ENCODE measurements around the gene LUZP4. TPM values are rescaled to one million over a fixed set of nuclear protein-coding genes. Genes with fewer than 3 reads are reported as not detected.

The LUZP4 gene
- total RNA-seq, 1 experiment from 2014 or later: not detected

DNA sequence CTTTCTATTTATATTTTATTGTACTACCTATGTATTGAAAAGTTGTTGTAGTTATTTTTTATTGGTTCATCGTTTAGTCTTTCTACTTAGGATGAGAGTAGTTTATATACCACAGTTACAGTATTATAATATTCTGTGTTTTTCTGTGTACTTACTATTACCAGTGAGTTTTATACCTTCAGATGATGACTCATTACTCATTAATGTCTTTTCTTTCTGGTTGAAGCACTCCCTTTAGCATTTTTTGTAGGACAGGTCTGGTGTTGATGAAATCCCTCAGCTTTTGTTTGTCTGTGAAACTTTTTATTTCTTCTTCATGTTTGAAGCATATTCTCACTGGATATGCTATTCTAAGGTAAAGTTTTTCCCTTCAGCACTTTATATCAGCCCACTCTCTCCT, 7.7 kb downstream of the LUZP4 start:
- DNase-seq (ENCODE audit: low read depth, low spot score): no peak
- RAD21 ChIA-PET (ENCODE audit: low non-redundant PET in 1 of 2, low total read pairs in 2 of 2, uncharacterized antibody in 2 of 2, unreplicated experiment in 2 of 2): no interaction called here
- Histone ChIP-seq H3K79me2 (ENCODE audit: insufficient read depth, low read length) (no peaks in the 10 kb centered on the region), H3K27me3 (ENCODE audit: insufficient read depth, low read length) (no peaks in the 10 kb centered on the region), H3K9me3 (ENCODE audit: control insufficient read depth in 1 of 2, insufficient read depth in 1 of 2, low read depth in 1 of 2, low read length in 2 of 2) (no peaks in the 10 kb centered on the region), H3K27ac (ENCODE audit: low read depth, low read length) (no peak overlapping the region), H3K36me3 (ENCODE audit: control insufficient read depth in 1 of 2, insufficient read depth in 2 of 2, low read length in 2 of 2) (no peaks in the 10 kb centered on the region), H2AFZ (ENCODE audit: low read depth, low read length, poor library complexity, severe bottlenecking) (no peak overlapping the region), H3K4me3 (replicated peaks in 1 of 2; ENCODE audit: low read depth in 1 of 2, low read length in 2 of 2) (no peak overlapping the region), H3K9ac (ENCODE audit: low read length) (no peak overlapping the region), H3K9me2 (ENCODE audit: insufficient read depth) (no peaks in the 10 kb centered on the region), H3K4me2 (ENCODE audit: low read length) (no peak overlapping the region), H3K4me1 (ENCODE audit: control insufficient read depth in 1 of 2, insufficient read depth in 2 of 2, low read length in 2 of 2) (no peaks in the 10 kb centered on the region), H4K20me1 (ENCODE audit: insufficient read depth) (no peaks in the 10 kb centered on the region)
- POLR2A ChIA-PET: no interaction called here
- no peak for ATAC-seq
- no TSS peak for BruUV-seq (replicated peaks)
- CTCF ChIA-PET: no interaction called here
- TF ChIP-seq EZH2phosphoT487 (IDR thresholded peaks at IDR 0.05; ENCODE audit: borderline replicate concordance): no peak
- TF ChIP-seq, protein P1, sequence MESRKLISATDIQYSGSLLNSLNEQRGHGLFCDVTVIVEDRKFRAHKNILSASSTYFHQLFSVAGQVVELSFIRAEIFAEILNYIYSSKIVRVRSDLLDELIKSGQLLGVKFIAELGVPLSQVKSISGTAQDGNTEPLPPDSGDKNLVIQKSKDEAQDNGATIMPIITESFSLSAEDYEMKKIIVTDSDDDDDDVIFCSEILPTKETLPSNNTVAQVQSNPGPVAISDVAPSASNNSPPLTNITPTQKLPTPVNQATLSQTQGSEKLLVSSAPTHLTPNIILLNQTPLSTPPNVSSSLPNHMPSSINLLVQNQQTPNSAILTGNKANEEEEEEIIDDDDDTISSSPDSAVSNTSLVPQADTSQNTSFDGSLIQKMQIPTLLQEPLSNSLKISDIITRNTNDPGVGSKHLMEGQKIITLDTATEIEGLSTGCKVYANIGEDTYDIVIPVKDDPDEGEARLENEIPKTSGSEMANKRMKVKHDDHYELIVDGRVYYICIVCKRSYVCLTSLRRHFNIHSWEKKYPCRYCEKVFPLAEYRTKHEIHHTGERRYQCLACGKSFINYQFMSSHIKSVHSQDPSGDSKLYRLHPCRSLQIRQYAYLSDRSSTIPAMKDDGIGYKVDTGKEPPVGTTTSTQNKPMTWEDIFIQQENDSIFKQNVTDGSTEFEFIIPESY (IDR thresholded peaks at IDR 0.05; ENCODE audit: extremely low read depth, insufficient replicate concordance, low read length): no peak
- TF ChIP-seq EZH2 (IDR thresholded peaks at IDR 0.05): no peak
- no peak for TF ChIP-seq CEBPB (IDR thresholded peaks at IDR 0.05; ENCODE audit: low read depth)
- TF ChIP-seq EGR1 (IDR thresholded peaks at IDR 0.05; ENCODE audit: low read depth): no peak
- TF ChIP-seq CBX3 (IDR thresholded peaks at IDR 0.05; ENCODE audit: low read depth): no peak
- no peak for TF ChIP-seq FOSL1 (IDR thresholded peaks at IDR 0.05; ENCODE audit: low read depth)
- TF ChIP-seq, protein P2, sequence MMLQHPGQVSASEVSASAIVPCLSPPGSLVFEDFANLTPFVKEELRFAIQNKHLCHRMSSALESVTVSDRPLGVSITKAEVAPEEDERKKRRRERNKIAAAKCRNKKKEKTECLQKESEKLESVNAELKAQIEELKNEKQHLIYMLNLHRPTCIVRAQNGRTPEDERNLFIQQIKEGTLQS (IDR thresholded peaks at IDR 0.05): no peak
- no peak for TF ChIP-seq SRF (IDR thresholded peaks at IDR 0.05; ENCODE audit: low read depth)
- intact Hi-C loops (cut with micrococcal nuclease): no loop called here

DNA sequence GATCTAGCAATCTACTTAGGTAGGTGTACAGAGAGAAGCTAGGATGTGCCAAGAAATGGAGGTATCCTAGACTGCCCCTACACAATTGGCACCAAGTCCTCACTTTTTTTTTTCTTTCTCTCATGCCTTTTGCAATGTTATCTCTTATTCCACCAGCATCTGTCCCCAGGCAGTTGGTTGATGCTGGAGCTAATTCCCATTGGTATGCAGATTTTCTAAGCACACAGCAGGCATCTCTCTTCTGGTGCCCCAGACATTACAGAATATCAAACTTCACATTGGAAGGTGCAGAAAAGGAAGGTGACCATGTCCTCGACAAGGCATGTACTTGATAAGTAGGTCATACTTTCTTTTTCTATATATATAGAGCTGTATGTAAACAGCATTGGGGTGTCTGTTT, 21.6 kb downstream of the LUZP4 start:
- CTCF ChIA-PET: no interaction called here
- Histone ChIP-seq H3K9ac (ENCODE audit: low read length) (no peak overlapping the region), H3K79me2 (ENCODE audit: insufficient read depth, low read length) (no peaks in the 10 kb centered on the region), H3K4me2 (ENCODE audit: low read length) (no peak overlapping the region), H3K9me2 (ENCODE audit: insufficient read depth) (no peaks in the 10 kb centered on the region), H2AFZ (ENCODE audit: low read depth, low read length, poor library complexity, severe bottlenecking) (no peak overlapping the region), H4K20me1 (ENCODE audit: insufficient read depth) (no peaks in the 10 kb centered on the region), H3K4me1 (ENCODE audit: control insufficient read depth in 1 of 2, insufficient read depth in 2 of 2, low read length in 2 of 2) (no peaks in the 10 kb centered on the region), H3K36me3 (ENCODE audit: control insufficient read depth in 1 of 2, insufficient read depth in 2 of 2, low read length in 2 of 2) (no peaks in the 10 kb centered on the region), H3K4me3 (replicated peaks in 1 of 2; ENCODE audit: low read depth in 1 of 2, low read length in 2 of 2) (no peak overlapping the region), H3K27ac (ENCODE audit: low read depth, low read length) (no peak overlapping the region), H3K27me3 (ENCODE audit: insufficient read depth, low read length) (no peaks in the 10 kb centered on the region), H3K9me3 (ENCODE audit: control insufficient read depth in 1 of 2, insufficient read depth in 1 of 2, low read depth in 1 of 2, low read length in 2 of 2) (no peaks in the 10 kb centered on the region)
- BruUV-seq (replicated peaks): no TSS peak
- RAD21 ChIA-PET (ENCODE audit: low non-redundant PET in 1 of 2, low total read pairs in 2 of 2, uncharacterized antibody in 2 of 2, unreplicated experiment in 2 of 2): no interaction called here
- intact Hi-C loops (cut with micrococcal nuclease): no loop called here
- DNase-seq (ENCODE audit: low read depth, low spot score): no peak
- no peak for ATAC-seq
- POLR2A ChIA-PET: no interaction called here
- no peak for TF ChIP-seq JUND (IDR thresholded peaks at IDR 0.05)
- TF ChIP-seq, protein P3, sequence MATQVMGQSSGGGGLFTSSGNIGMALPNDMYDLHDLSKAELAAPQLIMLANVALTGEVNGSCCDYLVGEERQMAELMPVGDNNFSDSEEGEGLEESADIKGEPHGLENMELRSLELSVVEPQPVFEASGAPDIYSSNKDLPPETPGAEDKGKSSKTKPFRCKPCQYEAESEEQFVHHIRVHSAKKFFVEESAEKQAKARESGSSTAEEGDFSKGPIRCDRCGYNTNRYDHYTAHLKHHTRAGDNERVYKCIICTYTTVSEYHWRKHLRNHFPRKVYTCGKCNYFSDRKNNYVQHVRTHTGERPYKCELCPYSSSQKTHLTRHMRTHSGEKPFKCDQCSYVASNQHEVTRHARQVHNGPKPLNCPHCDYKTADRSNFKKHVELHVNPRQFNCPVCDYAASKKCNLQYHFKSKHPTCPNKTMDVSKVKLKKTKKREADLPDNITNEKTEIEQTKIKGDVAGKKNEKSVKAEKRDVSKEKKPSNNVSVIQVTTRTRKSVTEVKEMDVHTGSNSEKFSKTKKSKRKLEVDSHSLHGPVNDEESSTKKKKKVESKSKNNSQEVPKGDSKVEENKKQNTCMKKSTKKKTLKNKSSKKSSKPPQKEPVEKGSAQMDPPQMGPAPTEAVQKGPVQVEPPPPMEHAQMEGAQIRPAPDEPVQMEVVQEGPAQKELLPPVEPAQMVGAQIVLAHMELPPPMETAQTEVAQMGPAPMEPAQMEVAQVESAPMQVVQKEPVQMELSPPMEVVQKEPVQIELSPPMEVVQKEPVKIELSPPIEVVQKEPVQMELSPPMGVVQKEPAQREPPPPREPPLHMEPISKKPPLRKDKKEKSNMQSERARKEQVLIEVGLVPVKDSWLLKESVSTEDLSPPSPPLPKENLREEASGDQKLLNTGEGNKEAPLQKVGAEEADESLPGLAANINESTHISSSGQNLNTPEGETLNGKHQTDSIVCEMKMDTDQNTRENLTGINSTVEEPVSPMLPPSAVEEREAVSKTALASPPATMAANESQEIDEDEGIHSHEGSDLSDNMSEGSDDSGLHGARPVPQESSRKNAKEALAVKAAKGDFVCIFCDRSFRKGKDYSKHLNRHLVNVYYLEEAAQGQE (IDR thresholded peaks at IDR 0.05; ENCODE audit: low read depth): no peak
- no peak for TF ChIP-seq EGR1 (IDR thresholded peaks at IDR 0.05; ENCODE audit: low read depth)
- no peak for TF ChIP-seq POLR2AphosphoS5 (IDR thresholded peaks at IDR 0.05; ENCODE audit: low read depth, low read length)
- no peak for TF ChIP-seq ZFX (IDR thresholded peaks at IDR 0.05)
- TF ChIP-seq RAD21 (IDR thresholded peaks at IDR 0.05; ENCODE audit: low read depth): no peak
- no peak for TF ChIP-seq EZH2phosphoT487 (IDR thresholded peaks at IDR 0.05; ENCODE audit: borderline replicate concordance)
- no peak for TF ChIP-seq SIN3A (IDR thresholded peaks at IDR 0.05; ENCODE audit: low read depth)
- TF ChIP-seq, protein P1 (IDR thresholded peaks at IDR 0.05; ENCODE audit: extremely low read depth, insufficient replicate concordance, low read length): no peak

Data from HCT116 (cell line).